Activated CD4-positive, CD25-positive, alpha-beta regulatory T cell (primary cell): ENCODE data around the gene NTSR2.

ENCODE experiments used
- DNase-seq, 4 experiments: peaks; one replicate each; lab custom pipeline; 2025; lab: John Stamatoyannopoulos, UW

NTSR2 gene, protein sequence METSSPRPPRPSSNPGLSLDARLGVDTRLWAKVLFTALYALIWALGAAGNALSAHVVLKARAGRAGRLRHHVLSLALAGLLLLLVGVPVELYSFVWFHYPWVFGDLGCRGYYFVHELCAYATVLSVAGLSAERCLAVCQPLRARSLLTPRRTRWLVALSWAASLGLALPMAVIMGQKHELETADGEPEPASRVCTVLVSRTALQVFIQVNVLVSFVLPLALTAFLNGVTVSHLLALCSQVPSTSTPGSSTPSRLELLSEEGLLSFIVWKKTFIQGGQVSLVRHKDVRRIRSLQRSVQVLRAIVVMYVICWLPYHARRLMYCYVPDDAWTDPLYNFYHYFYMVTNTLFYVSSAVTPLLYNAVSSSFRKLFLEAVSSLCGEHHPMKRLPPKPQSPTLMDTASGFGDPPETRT

DNA sequence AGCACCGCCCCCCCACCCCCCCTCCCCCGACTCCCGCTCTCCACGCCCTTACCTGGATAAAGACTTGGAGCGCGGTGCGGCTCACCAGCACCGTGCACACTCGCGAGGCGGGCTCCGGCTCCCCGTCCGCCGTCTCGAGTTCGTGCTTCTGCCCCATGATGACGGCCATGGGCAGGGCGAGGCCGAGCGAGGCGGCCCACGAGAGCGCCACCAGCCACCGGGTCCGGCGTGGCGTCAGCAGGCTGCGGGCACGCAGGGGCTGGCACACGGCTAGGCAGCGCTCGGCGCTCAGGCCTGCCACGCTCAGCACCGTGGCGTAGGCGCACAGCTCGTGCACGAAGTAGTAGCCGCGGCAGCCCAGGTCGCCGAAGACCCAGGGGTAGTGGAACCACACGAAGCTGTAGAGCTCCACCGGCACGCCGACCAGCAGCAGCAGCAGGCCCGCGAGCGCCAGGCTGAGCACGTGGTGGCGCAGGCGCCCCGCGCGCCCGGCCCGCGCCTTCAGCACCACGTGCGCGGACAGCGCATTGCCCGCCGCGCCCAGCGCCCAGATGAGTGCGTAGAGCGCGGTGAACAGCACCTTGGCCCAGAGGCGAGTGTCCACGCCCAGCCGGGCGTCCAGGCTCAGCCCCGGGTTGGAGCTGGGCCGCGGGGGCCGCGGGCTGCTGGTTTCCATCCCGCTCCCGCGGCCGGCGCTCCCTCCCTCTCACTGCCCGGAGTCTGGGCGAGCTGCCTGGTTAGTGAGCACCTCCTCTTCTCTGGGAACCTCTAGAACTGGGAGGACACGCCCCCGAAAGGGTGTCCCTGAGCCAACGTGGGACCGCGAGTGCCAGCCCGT, at the start of gene NTSR2:
Gene NTSR2 (minus strand): TSS at position 742 of the 838 bp plus-strand sequence. CDS start 66 bp downstream, at position 676.
- DNase-seq: peak in 1 of 4 experiments; percentile 6

DNA sequence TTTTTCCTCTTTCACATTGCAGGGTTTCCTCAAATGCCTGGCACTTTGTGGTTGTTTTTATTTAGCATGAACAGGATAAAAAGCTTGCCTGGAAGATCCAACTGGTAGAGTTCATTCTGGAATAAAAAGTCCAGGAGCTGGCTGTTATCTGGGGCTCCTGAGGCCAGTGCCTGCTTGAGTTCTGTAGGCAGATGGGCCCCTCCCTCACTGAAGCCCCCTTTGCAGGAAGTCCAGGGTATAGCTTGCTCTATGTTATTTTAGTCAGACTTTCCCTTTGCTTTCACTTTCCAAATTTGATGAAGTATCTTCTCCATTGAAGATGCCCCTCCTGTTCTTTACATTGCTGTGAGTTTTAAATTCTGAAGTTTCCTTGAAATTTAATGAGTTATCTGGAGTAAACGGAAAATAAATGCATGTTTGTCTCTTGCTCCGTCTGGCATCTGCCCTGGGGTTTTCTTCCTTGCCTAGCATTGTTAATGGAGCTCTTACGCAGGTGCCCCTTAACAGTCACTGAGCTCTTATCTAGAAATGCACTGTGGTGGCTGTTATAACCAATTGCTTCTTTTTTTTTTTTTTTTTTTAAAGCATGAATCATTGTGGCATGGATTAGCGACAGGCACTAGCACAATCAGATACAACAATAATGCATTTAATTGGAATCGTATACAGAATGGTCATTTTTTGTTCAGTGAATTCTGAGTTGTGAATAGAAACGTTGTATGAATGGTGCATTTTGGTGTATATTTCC, 49.4 kb upstream of the NTSR2 start:
- DNase-seq: no peak

DNA sequence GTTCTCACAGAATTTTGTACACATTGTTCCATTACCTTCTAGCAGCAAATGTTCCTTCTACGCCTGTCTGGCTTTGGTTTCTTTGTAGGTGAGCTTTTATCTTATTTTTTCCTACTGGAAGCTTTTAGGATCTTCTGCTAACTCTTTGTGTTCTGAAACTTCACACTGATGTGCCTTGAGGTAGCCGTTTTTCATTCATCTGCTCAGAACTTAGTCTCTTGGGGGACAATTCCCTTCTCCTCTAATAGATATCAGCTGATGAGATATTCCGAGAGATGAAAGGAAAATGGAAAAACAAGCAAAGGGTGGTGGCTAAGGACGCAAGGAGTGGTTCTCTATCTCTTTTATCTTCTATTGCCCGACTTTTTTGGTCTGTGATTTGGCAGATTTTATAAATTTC, 48.6 kb upstream of the NTSR2 start:
- no peak for DNase-seq

DNA sequence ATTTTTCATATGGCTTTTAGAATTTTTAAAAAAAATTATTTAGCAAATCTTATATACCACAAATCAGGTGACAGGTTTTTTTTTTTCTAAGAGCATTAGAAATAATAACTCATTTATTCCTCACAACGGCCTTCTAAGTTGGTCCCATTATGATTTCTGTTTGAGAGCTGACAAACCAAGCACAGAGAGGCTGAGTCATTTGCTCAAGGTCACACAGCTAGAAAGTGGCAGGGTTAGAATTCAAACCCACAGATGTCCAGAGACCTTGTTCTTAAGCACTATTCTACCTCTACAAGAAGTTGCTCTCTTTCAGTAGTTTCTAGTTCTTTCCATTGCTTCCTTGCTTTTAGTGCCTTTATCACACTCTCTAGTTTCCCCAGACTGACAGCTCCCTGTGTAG, 47.6 kb upstream of the NTSR2 start:
- DNase-seq: no peak

DNA sequence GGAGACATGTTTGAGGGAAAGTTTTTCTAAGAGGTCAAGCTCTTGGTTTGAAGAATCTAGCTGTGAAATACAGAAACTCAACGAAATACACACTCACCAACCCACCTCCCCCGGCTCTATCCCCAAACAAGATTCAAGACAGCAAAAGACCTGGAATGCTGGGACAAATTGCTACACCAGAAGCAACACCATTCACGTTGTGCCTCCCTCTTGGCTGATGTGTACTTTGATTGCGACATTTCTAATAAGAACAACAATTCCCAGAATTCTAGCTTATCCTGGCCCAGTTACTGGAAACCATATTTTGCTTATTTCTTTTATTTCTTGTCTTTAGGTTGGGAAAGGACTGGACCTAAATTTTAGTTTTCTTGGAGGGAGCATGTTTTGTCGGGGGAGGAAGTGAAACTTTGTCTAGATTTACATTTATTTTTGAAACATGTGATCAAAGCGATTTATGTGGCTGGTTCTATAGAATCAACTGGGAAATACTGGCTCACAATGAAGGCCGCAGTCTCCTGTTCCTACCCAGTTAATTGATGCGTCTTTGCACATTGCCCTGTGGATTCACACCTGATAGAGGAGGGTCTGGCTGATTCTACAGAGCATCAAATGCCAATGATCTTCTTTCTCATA, 46.8 kb upstream of the NTSR2 start:
- DNase-seq: no peak

DNA sequence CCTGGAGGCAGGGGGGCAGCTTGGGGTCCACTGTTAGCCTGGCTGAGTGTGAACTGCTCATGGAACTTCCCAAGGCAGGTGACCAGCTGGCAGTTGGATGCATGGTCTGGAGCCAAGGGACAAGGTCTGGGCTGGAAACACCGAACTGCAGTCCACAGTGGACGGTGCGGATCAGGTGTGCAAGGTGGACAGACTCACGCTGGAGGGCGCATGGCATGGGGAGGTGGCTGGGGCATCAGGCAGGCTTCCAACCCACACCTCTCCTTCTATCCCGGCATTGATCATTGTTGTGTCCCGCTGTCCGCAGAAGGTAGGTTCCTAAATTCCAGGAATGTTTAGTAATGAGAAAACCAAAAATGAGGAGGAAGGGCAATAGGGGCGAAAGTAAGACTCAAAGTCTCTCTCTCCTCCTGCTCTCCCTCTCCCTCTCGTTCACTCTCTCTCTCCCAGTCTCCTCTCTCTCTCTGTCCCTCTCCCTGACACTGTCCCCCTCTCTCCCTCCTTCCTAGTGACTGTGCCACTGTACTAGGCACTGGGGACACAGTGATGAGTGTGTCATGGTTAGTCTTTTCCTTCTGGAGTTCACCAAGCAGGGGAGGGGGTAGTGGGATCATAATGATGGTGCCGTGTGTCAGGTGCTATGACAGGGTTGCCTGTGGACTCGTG, 46.1 kb upstream of the NTSR2 start:
- no peak for DNase-seq

DNA sequence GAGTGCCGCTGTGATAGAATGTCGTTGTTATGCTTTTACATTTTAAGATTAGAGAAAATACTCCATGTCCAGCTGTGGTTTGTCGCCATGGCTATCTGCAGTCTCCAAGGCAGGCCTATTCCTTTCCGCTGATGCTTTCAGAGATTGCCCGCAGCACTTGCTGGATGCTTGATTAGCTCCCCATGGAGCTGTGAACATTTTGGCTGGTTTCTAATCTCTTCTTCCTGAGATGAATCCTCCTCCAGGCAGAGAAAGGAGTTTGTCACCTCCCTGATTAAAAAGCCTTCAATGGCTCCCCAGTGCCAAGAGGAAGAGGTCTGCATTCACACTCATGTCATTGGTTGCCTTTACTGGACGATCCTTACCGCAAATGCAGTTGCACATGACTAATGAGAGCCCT, 43.8 kb upstream of the NTSR2 start:
- no peak for DNase-seq

DNA sequence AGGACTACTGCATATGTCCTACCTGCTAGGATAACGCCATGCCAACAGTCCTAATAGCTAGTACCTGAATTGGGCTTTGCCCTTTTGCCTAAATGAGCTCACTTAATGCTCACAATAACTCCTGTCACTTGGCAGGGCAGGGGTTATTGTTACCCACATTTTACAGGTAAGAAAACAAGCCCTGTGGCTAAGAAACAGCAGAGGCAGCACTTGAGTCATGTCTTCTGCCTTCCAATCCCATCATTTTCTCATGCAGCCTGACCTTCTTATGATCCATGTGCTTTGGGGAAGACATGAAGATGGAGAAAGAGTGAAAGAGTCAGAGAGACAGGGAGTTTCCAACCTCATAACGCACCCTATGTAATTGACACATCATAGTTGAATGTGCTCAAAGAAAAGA, 42.9 kb upstream of the NTSR2 start:
- no peak for DNase-seq

DNA sequence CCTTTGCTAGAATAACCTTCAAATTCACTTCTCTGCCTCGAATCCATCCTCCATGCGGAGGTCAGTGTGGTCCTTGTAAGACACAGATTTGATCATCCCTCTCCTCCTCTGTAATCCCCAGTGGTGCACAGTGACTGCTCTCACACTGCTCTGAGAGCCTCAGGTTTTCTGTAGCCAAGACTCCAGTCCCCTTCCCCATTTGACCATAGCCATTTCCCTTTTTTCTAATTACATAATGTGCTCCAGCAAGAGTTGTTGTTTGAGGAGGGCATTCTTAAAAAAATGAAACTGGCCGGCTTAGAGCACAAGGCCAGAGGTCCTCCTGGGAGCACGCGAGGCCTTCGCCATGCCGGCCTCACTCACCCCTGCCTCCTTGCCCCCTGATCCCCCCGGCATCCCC, 41.8 kb upstream of the NTSR2 start:
- DNase-seq: no peak

DNA sequence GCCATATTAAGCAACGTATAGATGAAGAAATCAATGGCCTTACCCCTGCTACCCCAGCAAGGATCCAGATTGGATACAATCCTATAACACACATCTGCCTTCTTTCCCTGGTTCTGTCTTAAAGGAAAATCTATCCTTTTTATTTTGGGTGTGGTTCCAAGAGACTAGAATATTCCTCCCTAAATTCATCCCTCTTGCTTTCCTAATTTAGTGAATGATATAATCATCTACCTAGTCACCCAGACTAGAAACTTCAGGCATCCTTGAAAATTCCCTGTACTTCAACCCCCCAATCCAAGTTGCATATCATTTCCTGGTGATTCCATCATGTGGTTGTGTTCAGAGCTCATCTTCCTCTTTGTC, 41.3 kb upstream of the NTSR2 start:
- no peak for DNase-seq

DNA sequence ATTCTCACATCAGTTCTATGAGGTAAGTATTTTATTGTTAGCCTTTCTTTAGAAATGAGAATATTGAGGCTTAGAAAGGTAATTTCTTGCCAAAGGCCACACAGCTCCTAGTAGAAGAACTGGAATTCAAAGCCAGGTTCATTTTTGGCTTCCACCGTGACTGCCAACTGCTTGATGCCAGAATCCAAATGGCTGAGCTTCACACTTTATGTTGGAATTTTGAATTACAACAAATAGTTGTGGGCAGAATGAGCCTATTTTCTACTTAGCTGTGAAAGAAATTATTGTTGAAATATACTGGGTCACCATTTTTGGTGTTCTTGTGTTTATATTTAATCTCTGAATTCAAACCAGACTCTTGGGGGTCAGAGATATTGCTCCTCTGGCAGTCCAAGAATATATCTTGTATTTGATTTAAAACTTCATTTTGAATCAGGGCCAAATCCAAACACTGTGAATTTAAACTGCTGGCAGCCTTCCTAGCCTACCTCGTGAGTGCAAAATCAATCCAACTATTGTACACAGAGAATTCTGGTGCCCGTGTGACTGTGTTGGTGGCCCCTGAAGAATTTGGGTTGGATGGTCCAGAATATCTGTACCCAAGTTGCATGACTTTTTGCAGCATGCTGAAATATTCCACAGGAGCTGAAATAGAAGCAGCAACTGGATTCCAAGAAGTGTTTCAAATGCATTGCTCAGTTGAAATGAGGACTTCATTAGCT, 40.8 kb upstream of the NTSR2 start:
- DNase-seq: no peak

DNA sequence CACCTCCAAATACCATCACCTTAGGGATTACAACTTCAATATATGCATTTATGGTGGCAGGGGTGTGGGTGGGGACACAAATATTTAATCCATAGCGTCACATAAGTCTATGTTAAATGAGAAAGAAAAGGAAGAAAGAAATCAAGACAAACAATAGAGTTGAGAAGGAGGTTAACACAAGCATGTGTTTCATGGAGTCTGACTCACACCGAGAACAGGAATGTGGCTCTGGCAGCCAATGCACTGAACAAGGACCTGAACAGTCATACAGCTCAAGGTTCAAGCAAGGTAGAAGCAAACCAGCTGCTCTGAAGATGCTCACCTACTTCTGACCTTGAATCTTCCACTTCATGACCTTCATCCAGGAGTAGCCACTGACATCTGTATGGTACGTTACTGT, 40.2 kb upstream of the NTSR2 start:
- no peak for DNase-seq

DNA sequence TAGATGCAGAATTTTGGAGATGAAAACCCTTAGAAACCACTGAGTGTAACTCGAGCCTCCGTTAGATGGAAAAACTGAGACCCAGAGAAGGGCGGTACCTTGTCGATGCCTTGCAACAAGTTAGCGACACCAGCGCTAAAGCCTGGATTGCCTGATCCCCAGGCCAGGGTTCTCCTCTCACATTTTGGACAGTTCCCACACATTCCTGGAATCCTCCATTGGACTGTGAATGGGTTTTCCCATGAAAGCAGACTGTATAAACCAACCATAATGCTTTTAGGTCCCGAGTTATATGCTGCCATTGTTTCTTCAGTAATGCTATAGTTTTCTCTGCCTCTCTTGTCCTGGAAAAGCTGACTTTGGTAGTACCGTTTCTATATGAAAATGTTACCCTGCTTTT, 39.3 kb upstream of the NTSR2 start:
- DNase-seq: no peak

DNA sequence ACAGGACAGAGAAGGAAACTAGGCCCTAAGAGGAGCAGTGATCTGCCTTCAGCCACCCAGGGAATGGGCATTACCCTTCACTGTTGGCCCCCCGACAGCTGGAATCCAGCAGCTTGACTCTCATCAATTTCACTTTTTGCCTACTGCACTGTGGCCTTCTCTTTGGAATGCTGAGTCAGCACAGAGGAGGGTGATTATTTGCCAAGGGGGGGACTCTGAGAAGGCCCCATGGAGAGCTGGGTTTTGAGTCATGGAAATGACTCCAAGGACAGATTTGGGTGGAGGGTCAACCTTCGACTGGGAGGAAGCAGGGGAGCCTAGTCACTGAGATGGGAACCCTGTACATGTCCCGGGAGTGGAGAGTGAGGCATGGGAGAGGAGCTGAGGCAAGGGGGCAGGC, 38.1 kb upstream of the NTSR2 start:
- DNase-seq: no peak

DNA sequence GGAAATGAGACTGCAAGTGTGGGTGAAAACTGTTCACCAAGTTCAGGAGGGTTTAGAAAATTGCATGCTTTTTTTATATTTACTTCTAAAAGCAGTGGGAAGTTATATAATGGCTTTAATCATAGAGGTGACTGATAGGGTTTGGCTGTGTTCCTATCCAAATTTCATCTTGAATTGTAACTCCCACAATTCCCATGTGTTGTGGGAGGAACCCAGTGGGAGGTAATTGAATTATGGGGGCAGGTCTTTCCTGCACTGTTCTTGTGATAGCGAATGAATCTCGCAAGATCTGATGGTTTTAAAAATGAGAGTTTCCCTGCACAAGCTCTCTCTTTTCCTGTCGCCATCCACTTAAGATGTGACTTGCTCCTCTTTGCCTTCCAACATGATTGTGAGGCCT, 35.7 kb upstream of the NTSR2 start:
- DNase-seq: no peak

DNA sequence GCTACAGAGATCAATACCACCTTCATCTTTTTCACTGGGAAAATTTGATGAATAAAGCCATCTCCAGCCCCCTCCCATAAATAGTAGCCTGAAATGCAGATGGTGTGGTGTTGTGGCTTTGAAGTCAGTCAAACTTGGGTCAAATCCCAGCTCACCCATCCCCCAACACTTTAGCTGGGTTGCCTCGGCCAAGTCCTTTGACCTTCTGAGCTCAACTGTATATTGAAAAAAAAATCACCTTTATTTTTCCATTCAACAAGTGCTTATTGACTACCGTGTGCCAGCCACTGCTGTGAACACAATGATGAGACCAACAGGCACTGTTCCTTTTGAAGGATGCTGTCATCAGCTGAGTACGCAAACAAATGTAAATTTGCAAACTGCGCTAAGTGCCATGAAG, 35.1 kb upstream of the NTSR2 start:
- DNase-seq: no peak

DNA sequence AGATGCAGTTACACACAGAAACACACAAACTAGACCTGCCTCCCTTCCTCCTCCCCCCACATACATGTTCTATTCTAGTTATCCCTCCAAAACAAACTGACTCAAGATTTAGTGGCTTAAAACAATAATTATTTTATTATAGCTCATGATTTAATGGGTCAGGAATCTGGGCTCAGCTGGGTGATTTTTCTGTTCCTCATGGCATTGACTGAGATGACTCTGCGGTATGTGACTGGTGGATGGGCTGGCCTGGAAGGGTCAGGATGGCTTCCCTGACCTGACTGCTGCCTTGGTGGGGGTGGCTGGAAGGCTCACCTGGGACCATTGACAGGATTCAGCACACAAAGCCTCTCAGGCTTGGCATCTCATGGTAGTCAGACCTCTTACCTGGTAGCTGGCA, 33.7 kb upstream of the NTSR2 start:
- DNase-seq: no peak

DNA sequence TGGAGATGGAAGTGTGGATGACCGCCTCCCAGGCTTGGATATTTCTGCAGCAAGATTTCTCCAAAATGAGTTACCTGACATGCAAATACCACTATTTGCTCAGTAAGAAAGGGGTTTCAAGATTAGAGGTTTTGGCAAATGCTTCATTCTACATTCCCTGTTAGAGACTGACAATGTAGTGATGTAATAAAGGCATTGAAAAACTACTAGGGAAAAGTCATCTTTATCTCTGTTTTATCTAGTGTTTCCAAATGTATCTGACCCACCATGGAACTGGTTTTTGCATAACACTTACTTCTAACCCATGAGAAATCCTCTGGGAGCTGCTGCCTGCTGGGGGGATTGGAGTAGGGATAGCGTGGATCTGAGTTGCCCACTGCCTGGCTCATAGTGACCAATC, 33.0 kb upstream of the NTSR2 start:
- DNase-seq: no peak

DNA sequence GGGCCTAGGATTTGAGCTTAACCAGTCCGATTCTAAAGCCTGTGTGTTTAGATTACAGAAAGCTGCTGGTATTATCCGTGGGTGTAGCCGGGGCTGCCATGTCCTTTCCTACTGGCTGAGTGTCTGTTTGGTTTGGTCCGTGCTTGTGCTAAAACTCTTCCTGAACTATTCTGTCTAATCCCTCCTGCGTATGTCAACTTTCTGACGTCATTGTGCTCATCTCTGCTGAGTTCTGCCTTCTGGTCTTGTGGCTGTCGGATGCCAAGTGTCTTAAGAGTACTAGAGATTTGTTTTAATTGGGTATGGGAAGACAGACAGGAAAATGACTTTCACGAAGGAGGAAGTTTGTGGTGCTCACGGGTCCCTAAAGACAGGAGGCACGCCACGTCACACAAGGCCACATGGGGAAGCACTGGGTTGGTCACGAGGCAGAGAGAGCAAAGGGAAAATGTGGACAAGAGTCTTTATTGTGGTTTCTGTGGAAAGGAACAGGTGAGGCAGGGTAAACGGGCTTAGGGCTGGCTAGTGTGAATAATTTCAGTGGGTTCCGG, 31.8 kb upstream of the NTSR2 start:
- no peak for DNase-seq

DNA sequence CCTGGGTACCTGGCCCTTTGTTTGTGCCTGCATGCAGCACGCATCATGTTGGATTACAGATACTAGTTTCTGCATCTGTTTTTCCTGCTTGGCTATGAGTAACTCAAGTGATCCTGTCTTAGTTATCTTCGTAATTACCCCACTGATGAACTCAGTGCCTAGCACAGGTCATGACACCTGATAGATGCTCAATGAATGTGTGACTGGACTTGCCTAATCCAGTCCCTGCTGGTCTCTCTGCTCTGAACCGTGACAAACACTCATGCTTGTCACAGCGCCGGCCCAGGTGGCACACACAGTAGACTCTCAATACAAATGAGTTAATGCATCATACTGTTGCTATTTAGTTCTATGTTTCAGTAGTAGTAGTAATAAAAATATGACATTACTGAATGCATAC, 31.2 kb upstream of the NTSR2 start:
- no peak for DNase-seq
